DMS114 treated with DMSO at 0.1 percent for 48 hours (cell line): ENCODE measurements around the gene CCDC112.

ENCODE experiments used
- DNase-seq: peaks from one replicate; lab custom pipeline; 2025; ENCODE audit not compliant: unreplicated experiment; lab: John Stamatoyannopoulos, UW

The CCDC112 gene

DNA sequence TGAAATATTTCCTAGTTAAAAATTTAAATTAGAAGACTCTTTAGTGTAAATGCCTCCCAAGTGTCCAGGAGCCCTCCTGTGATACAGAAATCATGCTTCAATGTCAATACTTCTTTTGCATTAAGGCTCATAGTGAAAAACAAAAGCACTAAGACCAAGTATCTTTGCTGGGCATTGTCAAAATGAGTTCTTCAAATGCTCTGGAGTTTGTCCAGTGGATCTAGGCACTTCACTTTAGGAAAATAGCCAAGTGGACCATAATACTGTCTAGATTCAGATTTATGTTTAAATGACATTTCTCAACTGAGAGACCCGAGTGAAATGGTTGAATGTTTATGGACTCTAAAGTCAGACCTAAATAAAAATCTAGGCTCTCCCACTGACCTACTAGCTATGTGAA, 21.3 kb upstream of the CCDC112 start:
- no peak for DNase-seq

GRCh38 chr5:115317320-115317719, 20.9 kb upstream of the CCDC112 start:
- DNase-seq = no peak

DNA sequence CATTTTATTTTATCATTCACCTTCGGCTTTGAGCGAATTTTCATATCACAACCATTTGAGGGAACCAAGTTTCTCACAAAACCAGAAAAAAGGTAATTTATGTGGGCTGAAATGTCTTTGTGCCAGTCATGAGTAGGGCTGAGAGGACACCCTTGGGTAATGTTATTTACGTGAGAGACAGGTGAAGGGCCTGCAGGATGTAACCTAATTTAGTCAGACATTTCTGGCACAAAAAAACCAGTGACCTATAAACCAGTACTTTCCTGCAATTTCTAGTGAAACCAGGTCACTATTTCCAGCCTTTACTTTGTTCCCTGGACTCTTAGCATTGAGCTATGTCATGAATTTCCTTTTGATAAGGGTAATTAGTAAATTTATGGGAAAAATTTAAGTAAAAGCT, 17.2 kb upstream of the CCDC112 start:
- no peak for DNase-seq

- DNase-seq = no peak
Observed at GRCh38 chr5:115313052-115313451, 16.6 kb upstream of the CCDC112 start.

DNA sequence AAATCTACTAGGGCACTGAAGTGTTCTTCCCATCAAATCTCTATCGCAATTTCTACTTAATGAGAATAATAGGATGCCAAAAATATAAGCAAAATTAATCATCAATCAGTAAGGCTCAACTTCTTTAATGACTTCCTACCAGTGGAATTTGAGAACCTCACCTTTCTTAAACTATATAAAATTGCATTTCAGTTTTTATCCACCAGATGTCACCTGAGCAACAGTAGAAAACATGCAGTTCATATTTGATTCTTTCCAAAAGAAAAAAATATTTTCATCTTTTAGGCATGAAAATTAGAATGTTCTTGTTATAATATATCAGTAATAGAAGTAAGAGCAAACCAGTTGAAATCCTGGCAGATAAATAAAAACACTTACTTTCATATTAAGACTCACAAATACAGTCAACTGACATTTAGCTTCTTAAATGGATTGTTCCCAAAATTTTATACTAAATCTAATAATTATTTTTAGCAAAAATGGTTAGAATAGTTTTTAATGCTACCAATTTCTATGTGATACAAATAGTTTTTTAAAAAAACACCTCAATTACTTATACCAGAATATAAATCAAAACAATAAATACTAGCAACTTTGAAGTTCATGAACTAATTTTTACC, 13.4 kb upstream of the CCDC112 start:
- DNase-seq = peak; percentile 33

DNA sequence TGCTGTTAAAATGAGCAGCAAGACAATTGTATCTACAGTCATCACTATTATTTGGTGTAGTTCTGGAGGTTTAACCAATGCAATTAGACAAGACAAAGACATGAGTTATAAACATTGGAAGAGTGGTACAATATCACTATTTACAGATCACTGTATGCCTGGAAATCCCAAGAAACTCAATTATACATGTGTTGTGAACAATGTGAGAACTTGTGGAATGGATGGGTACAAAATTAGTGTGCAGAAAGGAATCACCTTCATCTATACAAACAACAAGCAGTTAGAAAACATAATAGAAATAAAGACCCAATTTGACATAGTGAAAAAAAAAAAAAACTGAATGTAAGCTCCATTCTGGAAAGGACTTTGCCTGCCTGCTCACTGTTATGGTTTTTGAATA, 12.4 kb upstream of the CCDC112 start:
- DNase-seq = no peak

DNA sequence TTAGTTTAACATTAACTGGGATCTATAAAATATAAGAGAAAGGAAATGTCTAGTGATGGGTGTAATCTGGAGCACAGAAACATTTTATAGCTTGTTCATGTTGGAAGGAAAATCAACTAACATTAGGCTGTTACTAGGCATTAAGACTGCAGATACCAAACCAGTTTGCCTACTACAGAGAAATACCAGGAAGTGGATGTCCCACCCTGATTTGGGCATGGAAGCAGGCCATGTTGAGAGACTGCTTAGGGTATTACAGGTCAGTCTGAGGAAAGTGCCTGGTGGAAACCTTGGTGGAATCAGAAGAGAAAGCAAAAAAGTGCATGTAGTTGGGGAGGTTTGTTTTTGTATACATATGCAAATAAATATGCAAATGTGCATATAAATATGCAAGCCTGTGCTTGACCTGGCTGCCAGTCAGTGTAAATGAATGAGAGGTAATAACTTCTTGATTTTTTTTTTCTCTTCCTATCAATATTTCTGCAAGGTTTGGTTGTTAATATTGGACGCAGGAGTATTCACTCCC, 9.6 kb upstream of the CCDC112 start:
- DNase-seq = no peak

DNA sequence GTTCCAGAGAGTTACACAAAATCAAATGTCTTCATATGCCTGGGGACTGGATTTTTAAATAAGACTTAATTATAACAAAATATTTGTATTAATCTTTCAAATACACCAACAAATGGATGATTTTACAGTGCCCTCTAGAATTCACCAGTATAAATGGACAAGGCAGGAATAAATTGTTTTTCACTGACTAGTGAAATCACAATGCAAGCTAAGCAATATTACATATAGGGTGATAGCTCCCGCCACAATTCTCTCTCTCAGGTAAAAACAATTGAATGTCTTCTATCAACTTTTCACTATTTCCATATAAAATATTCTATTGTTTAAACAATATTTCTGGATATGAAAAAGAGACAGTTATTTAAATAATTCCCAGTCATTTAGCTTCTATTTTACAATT, 8.0 kb upstream of the CCDC112 start:
- DNase-seq = no peak

GRCh38 chr5:115298811-115299210, 2.4 kb upstream of the CCDC112 start:
- DNase-seq = no peak

DNA sequence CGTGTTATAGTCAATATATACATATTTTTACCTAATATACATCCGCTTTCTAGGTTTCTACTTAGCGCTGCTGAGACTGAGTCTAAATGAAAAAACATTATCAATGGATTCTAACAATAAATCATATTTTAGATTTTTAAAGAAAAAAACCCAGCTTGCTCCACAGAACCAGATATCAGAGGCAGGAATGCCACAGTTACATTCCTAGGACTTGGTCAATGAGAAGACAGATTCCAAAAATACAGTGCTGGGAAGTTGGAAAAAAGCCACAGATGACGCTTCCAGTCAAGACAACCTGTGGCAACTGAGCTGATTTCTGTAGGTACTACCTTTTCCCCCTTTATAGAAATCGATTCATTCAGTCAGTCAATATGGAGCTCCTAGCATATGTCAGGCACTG, 577 bp upstream of the CCDC112 start:
- no peak for DNase-seq

GRCh38 chr5:115295777-115296123, 704 bp downstream of the CCDC112 start:
- DNase-seq = peak; percentile 27

DNA sequence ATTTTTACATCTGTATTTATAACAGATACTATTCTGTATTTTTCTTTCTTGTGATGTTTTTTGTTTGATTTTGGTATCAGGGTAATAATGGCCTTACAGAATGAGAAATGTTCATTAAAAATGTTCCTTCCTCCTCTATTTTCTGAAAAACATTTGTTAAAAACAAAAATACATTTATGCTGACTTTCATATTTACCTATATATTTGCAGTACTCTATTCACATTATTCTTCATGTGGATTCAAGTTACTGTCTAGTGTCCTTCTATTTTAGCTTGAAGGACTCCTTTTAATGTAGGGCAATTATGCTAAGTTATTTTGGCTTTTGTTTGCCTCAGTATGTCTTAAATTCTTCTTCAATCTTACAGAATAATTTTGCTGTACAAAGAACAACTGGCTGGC, 5.1 kb downstream of the CCDC112 start:
- no peak for DNase-seq

- DNase-seq = no peak
Observed at GRCh38 chr5:115289104-115289503, 7.3 kb downstream of the CCDC112 start.

GRCh38 chr5:115284021-115284420, 12.4 kb downstream of the CCDC112 start:
- DNase-seq = no peak

DNA sequence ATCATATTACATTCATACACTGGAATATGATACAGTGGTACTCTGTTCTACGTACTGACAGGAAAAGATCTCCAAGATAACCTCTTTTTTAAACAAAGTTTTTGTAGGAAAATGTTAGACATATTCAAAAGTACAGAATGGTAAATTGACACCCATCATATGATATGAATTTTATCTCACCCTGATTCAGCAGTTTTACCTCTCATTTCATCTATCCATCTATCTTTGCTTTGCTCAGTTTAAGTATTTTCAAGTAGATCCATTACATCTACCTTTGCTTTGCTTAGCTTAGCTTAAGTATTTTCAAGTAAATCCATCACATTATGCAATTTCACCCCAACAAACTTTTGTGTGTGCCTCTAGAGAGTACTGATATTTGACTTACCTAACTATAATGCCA, 14.3 kb downstream of the CCDC112 start:
- DNase-seq = no peak

DNA sequence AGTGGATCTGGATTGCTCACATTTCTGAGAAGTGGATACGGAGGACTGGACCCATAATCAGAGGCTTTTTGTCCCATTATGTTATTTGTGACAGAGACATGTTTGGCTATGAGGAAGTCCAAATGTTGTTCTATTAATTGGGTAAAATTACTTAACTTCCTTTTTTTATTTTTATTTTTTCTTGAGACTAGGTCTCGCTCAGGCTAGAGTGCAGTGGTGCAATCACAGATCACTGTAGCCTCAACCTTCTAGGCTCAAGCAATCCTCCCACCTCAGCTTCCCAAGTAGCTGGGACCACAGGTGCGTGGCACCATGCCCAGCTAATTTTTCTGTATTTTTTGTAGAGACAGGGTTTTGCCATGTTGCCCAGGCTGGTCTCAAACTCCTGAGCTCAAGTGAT, 21.9 kb downstream of the CCDC112 start:
- DNase-seq = no peak

- no peak for DNase-seq
Observed at GRCh38 chr5:115272297-115272958, 24.0 kb downstream of the CCDC112 start.

GRCh38 chr5:115271295-115272050, 25.0 kb downstream of the CCDC112 start:
- DNase-seq = no peak

GRCh38 chr5:115267617-115268016, 28.8 kb downstream of the CCDC112 start:
- DNase-seq = no peak

GRCh38 chr5:115265220-115265619, 31.2 kb downstream of the CCDC112 start:
- DNase-seq = no peak

GRCh38 chr5:115264786-115265185, 31.7 kb downstream of the CCDC112 start:
- no peak for DNase-seq

- no peak for DNase-seq
Observed at GRCh38 chr5:115263078-115263380, 33.4 kb downstream of the CCDC112 start.
